ENCODE measurements around the gene SDC3. TPM values are rescaled to one million over a fixed set of nuclear protein-coding genes. Genes with fewer than 3 reads are reported as not detected.

Gene SDC3
- total RNA-seq, 1 experiment from 2014 or later, result 33.7 TPM

DNA sequence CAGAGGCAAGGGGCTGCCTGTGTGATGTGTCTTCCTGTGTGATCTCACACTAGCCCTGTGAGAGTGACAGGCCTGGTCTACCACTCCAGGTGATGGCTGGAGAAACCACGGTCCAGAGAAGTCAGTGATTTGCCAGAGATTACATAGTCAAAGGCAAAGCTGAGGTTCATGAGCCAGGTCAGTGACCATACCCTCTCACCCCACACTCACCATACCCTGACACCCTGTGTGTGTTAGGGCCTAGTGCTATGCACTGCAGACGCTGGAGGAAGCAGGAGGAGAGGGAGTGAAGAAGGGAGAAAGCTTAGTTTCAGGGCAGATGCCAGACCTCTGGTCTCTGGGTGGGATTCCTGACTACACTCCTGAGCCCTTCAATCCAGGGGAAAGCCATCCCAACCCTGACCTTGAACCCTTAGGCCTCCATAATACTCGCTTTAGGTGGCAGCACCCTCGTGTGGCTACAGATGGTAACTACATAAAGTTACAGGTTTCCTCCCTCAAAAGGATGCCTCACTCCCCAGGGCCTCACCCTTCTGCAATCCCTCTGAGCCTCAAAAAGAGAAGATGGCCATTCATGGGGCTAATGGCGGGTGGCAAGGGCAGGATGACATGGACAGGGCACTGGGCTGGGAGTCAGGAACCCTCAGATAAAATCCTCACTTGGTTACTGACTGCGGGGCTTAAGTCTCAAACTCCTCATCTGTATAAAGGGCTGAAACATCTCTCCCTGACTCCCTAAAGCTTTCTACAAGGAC, 20.8 kb upstream of the SDC3 start:
- H3K4me1 ChIP-seq (replicated peaks; ENCODE audit: insufficient read depth), result no peaks in the 10 kb centered on the region
- H3K4me3 ChIP-seq, result no peak overlapping the region
- H3K9me2 ChIP-seq (ENCODE audit: insufficient read depth), result no peaks in the 10 kb centered on the region
- intact Hi-C loops (cut with micrococcal nuclease; ENCODE audit: unreplicated experiment), result loop anchor here (5.0 kb wide), 2 partner anchors 127 to 147 kb away; no protein-coding TSS in a partner anchor
- no peaks in the 10 kb centered on the region for H3K36me3 ChIP-seq (ENCODE audit: low read depth)
- H3K9me3 ChIP-seq (ENCODE audit: insufficient read depth, low read depth), result no peaks in the 10 kb centered on the region
- TSS peak; percentile 19 for BruUV-seq (replicated peaks)
- ChIA-PET CTCF (interaction anchor here (0.5 to 1.0 kb wide), 6 partner anchors 10 to 150 kb away, joined by 3 to 8 read pairs (median 4); no protein-coding TSS in a partner anchor), POLR2A (ENCODE audit: unreplicated experiment) (interaction anchor here (0.6 kb wide), 1 partner anchor 75 kb away, joined by 7 read pairs; no protein-coding TSS in a partner anchor)
- no peak overlapping the region for H3K27ac ChIP-seq
- no peaks in the 10 kb centered on the region for H4K20me1 ChIP-seq (ENCODE audit: insufficient read depth)
- no peaks in the 10 kb centered on the region for H3K79me2 ChIP-seq (ENCODE audit: low read depth)
- no peak overlapping the region for H2AFZ ChIP-seq
- peak in 1 of 2 experiments; percentile 37 for DNase-seq
- H3K4me2 ChIP-seq, result no peak overlapping the region
- no peaks in the 10 kb centered on the region for H3K27me3 ChIP-seq (ENCODE audit: insufficient read depth, low read depth)
- TF ChIP-seq, protein P1, sequence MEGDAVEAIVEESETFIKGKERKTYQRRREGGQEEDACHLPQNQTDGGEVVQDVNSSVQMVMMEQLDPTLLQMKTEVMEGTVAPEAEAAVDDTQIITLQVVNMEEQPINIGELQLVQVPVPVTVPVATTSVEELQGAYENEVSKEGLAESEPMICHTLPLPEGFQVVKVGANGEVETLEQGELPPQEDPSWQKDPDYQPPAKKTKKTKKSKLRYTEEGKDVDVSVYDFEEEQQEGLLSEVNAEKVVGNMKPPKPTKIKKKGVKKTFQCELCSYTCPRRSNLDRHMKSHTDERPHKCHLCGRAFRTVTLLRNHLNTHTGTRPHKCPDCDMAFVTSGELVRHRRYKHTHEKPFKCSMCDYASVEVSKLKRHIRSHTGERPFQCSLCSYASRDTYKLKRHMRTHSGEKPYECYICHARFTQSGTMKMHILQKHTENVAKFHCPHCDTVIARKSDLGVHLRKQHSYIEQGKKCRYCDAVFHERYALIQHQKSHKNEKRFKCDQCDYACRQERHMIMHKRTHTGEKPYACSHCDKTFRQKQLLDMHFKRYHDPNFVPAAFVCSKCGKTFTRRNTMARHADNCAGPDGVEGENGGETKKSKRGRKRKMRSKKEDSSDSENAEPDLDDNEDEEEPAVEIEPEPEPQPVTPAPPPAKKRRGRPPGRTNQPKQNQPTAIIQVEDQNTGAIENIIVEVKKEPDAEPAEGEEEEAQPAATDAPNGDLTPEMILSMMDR (conservative IDR thresholded peaks at IDR 0.05), result peak; percentile 82
- TF ChIP-seq EZH2 (IDR thresholded peaks at IDR 0.05; ENCODE audit: low read depth), result no peak
- peaks cover 14% of the 10 kb centered on the region; the same call in 1 of the 2 replicates for H3F3A ChIP-seq (ENCODE audit: insufficient read depth, low read depth)

- Histone ChIP-seq H3K27me3 (ENCODE audit: insufficient read depth, low read depth) (no peaks in the 10 kb centered on the region), H2AFZ (no peak overlapping the region), H4K20me1 (ENCODE audit: insufficient read depth) (no peaks in the 10 kb centered on the region), H3K4me3 (no peak overlapping the region), H3K9me2 (ENCODE audit: insufficient read depth) (no peaks in the 10 kb centered on the region), H3K4me1 (replicated peaks; ENCODE audit: insufficient read depth) (no peaks in the 10 kb centered on the region), H3K4me2 (no peak overlapping the region), H3K79me2 (ENCODE audit: low read depth) (no peaks in the 10 kb centered on the region), H3K27ac (no peak overlapping the region), H3K36me3 (ENCODE audit: low read depth) (no peaks in the 10 kb centered on the region), H3F3A (ENCODE audit: insufficient read depth, low read depth) (peaks cover 14% of the 10 kb centered on the region; the same call in 1 of the 2 replicates), H3K9me3 (ENCODE audit: insufficient read depth, low read depth) (no peaks in the 10 kb centered on the region)
- intact Hi-C loops (cut with micrococcal nuclease; ENCODE audit: unreplicated experiment), result loop anchor here (5.0 kb wide), 2 partner anchors 126 to 146 kb away; no protein-coding TSS in a partner anchor
- BruUV-seq (replicated peaks), result no TSS peak
- no peak for DNase-seq
- CTCF ChIA-PET, result interaction anchor here (0.6 to 1.0 kb wide), 5 partner anchors 9 to 149 kb away, joined by 3 to 5 read pairs (median 3); no protein-coding TSS in a partner anchor
- TF ChIP-seq EZH2 (IDR thresholded peaks at IDR 0.05; ENCODE audit: low read depth), result no peak
- POLR2A ChIA-PET (ENCODE audit: unreplicated experiment), result no interaction called here
Observed at GRCh38 chr1:30928789-30929134, 20.2 kb upstream of the SDC3 start.

DNA sequence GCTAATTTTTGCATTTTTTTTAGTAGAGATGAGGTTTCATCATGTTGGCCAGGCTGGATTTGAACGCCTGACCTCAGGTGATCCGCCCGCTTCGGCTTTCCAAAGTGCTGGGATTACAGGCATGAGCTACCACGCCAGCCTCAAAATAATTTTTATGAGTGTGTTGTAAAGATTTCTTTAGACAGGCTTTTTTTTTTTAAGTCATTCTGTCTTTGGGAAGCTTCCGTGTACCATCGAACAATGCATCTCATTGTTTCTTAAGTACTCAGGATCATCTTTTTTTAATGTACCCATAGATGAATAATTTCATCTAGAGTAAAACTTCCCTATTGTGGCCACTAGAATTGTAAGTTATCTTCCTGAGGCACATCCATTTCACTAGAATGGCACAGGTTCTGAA, 19.6 kb upstream of the SDC3 start:
- no peak for TF ChIP-seq EZH2 (IDR thresholded peaks at IDR 0.05; ENCODE audit: low read depth)
- TF ChIP-seq, protein P1 (conservative IDR thresholded peaks at IDR 0.05), result no peak
- no peaks in the 10 kb centered on the region for H4K20me1 ChIP-seq (ENCODE audit: insufficient read depth)
- no peak overlapping the region for H3K4me2 ChIP-seq
- no peak overlapping the region for H3K27ac ChIP-seq
- intact Hi-C loops (cut with micrococcal nuclease; ENCODE audit: unreplicated experiment), result loop anchor here (5.0 kb wide), 2 partner anchors 126 to 146 kb away; no protein-coding TSS in a partner anchor
- H3K27me3 ChIP-seq (ENCODE audit: insufficient read depth, low read depth), result no peaks in the 10 kb centered on the region
- CTCF ChIA-PET, result interaction anchor here (0.9 kb wide), 2 partner anchors 9 to 149 kb away, joined by 3 to 5 read pairs; no protein-coding TSS in a partner anchor
- no TSS peak for BruUV-seq (replicated peaks)
- H3K36me3 ChIP-seq (ENCODE audit: low read depth), result no peaks in the 10 kb centered on the region
- peaks cover 14% of the 10 kb centered on the region; the same call in 1 of the 2 replicates for H3F3A ChIP-seq (ENCODE audit: insufficient read depth, low read depth)
- H3K9me3 ChIP-seq (ENCODE audit: insufficient read depth, low read depth), result no peaks in the 10 kb centered on the region
- no peak overlapping the region for H3K4me3 ChIP-seq
- DNase-seq, result no peak
- H3K9me2 ChIP-seq (ENCODE audit: insufficient read depth), result no peaks in the 10 kb centered on the region
- H3K79me2 ChIP-seq (ENCODE audit: low read depth), result no peaks in the 10 kb centered on the region
- H2AFZ ChIP-seq, result no peak overlapping the region
- POLR2A ChIA-PET (ENCODE audit: unreplicated experiment), result no interaction called here
- H3K4me1 ChIP-seq (replicated peaks; ENCODE audit: insufficient read depth), result no peaks in the 10 kb centered on the region

All from PC-9 (cell line).